C4-2B (cell line): ENCODE measurements around the gene OR2A12.

ENCODE experiments used
- ZFX ChIP-seq: fragments of 450-650 bp; IDR thresholded peaks from 2 replicates; pipeline ENCODE4 v1.6.1; 2017
- TF ChIP-seq, protein P1 (sequence below): fragments of 450-650 bp; conservative IDR thresholded peaks from 2 replicates; pipeline ENCODE4 v1.5.1; 2017; ENCODE audit warnings: mild to moderate bottlenecking

DNA sequence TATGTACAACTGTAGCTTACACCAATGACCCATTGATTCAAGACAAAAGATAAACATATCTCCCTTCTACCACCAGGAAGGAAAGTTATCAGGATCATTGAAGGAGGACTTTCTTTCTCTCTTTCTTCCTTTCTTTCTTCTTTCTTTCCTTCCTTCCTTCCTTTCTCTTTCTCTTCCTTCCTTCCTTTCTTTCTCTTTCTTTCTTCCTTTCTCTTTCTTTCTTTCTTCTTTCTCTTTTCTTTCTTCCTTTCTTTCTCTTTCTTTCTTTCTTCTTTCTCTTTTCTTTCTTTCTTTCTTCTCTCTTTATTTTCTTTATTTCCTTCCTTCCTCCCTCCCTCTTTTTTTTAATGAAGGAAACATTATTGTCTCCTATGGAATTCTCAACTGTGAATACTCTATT lies 12.7 kb downstream of the OR2A12 start:
- TF ChIP-seq, protein P1, sequence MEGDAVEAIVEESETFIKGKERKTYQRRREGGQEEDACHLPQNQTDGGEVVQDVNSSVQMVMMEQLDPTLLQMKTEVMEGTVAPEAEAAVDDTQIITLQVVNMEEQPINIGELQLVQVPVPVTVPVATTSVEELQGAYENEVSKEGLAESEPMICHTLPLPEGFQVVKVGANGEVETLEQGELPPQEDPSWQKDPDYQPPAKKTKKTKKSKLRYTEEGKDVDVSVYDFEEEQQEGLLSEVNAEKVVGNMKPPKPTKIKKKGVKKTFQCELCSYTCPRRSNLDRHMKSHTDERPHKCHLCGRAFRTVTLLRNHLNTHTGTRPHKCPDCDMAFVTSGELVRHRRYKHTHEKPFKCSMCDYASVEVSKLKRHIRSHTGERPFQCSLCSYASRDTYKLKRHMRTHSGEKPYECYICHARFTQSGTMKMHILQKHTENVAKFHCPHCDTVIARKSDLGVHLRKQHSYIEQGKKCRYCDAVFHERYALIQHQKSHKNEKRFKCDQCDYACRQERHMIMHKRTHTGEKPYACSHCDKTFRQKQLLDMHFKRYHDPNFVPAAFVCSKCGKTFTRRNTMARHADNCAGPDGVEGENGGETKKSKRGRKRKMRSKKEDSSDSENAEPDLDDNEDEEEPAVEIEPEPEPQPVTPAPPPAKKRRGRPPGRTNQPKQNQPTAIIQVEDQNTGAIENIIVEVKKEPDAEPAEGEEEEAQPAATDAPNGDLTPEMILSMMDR, result no peak
- TF ChIP-seq ZFX, result no peak
